ENCODE measurements around the gene UBTD2.

- TF ChIP-seq RFX5 (IDR thresholded peaks at IDR 0.05; ENCODE audit: low read depth, low read length) (no peak), SMAD1 (IDR thresholded peaks at IDR 0.05; ENCODE audit: low read depth, partially characterized antibody) (no peak), EP300 (IDR thresholded peaks at IDR 0.05; ENCODE audit: borderline replicate concordance in 1 of 2, control insufficient read depth in 1 of 2, low read depth in 2 of 2, low read length in 2 of 2) (no peak), NR2C1 (IDR thresholded peaks at IDR 0.05) (no peak), CTCF (IDR thresholded peaks at IDR 0.05 in 2 of 3, conservative IDR thresholded peaks at IDR 0.05 in 1 of 3; ENCODE audit: control insufficient read depth in 2 of 3, extremely low read depth in 1 of 3, insufficient read depth in 1 of 3, low read depth in 3 of 3, low read length in 3 of 3) (no peak), LARP7 (IDR thresholded peaks at IDR 0.05) (no peak)
Measured at GRCh38 chr5:172311605-172312004, 28.0 kb upstream of the UBTD2 start.
